Breast epithelium (tissue), 3 donors: ENCODE measurements around the gene SEPTIN8.

ENCODE experiments used
- POLR2A ChIP-seq: fragments of 450-650 bp; IDR thresholded peaks from one replicate; pipeline ENCODE4 v1.6.1; 2016; ENCODE audit warnings: antibody characterized with exemption, mild to moderate bottlenecking, moderate library complexity
- TF ChIP-seq, protein P1 (sequence below), 3 donors: fragments of 450-650 bp; IDR thresholded peaks; one replicate each; pipeline ENCODE4 v1.5.1; 2016 to 2017; ENCODE audit warnings: antibody characterized with exemption in 3 of 3, mild to moderate bottlenecking in 3 of 3, moderate library complexity in 3 of 3

DNA sequence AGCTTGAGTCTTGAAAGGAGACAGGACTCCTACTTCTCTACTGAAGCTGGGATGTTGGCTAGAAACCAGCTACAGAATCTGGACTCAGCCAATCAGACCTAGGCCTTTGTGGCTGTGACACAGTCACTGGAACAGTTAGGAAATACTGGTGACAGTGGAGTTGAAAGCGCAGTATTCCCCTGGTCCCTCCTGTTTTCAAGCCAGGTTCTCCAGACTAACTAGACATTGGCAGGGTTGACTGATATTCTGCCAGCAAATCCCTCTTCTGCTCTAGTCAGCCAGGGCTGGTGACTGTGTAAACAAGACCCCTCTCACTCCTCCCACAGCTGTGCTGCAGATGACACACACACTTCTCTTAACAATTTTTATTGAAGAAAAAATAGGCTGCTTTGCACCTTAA, 44.8 kb upstream of the SEPTIN8 start:
- TF ChIP-seq, protein P1, sequence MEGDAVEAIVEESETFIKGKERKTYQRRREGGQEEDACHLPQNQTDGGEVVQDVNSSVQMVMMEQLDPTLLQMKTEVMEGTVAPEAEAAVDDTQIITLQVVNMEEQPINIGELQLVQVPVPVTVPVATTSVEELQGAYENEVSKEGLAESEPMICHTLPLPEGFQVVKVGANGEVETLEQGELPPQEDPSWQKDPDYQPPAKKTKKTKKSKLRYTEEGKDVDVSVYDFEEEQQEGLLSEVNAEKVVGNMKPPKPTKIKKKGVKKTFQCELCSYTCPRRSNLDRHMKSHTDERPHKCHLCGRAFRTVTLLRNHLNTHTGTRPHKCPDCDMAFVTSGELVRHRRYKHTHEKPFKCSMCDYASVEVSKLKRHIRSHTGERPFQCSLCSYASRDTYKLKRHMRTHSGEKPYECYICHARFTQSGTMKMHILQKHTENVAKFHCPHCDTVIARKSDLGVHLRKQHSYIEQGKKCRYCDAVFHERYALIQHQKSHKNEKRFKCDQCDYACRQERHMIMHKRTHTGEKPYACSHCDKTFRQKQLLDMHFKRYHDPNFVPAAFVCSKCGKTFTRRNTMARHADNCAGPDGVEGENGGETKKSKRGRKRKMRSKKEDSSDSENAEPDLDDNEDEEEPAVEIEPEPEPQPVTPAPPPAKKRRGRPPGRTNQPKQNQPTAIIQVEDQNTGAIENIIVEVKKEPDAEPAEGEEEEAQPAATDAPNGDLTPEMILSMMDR (IDR thresholded peaks at IDR 0.05): no peak
- no peak for TF ChIP-seq POLR2A
